HG03565 (cell line): ENCODE measurements around the gene SLC25A44.

ENCODE experiments used
- ATAC-seq: cut with Tn5 transposase; IDR thresholded peaks from one replicate; pipeline ENCODE4 v1.9.1; 2021; ENCODE audit warnings: mild to moderate bottlenecking, moderate library complexity; ENCODE audit not compliant: unreplicated experiment

The SLC25A44 gene

GRCh38 chr1:156193488-156194299 is at the start of gene SLC25A44:
Gene SLC25A44 (plus strand): TSS chr1:156194104. CDS start chr1:156199848, 5,744 bp downstream.
- peak; percentile 95 for ATAC-seq

- ATAC-seq = no peak
Observed at GRCh38 chr1:156144742-156145141, 49.2 kb upstream of the SLC25A44 start.

DNA sequence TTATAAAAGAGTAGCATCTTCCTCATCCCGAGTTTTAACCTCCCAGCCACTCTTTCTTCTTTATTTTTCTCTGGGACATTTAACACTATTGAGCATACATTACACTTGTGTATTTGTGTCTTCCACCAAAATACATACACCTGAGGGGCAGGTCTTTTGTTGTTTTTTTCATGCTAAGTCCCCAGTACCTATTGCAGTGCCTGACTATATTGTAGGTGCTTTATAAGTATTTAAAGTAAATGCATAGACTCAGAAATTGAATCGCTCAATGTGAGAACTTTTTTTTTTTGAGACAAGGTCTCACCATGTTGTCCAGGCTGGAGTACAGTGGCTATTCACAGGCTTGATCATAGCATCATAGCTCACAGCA is 48.3 kb upstream of the SLC25A44 start:
- no peak for ATAC-seq

GRCh38 chr1:156146020-156146768 is 47.7 kb upstream of the SLC25A44 start:
- ATAC-seq = no peak

DNA sequence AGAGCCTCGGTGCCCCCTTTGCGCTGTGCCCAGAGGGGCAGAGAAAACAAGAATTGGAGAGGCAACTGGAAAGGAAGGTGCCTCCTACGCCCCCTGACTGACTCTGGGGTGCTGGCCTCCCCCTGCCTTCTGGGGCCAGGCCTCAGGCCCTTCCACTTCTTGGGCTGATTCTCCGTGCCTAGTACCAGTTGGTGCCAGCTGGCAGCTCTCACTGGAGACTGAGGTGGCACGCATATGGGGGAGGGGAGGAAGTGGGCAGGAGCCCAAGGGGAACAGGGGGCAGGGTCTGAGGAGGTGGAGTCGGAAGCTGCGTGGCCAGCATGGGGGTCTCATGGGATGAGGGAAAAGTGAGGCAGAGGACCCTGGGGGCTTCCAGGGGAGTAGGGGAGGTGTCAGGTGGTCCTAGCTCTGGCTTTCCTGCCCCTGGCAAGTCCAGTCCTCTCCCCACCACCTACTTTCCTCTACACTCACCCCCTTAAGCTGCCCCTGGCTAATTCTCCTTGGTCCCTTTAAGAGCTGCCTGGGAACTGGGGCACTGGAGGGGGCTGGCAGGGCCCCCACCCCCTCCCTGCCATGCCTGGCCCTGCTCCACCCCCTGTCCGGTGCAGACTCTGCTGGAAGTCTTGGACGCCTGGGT is 47.0 kb upstream of the SLC25A44 start:
- no peak for ATAC-seq

- ATAC-seq = no peak
Observed at GRCh38 chr1:156148216-156148615, 45.7 kb upstream of the SLC25A44 start.

DNA sequence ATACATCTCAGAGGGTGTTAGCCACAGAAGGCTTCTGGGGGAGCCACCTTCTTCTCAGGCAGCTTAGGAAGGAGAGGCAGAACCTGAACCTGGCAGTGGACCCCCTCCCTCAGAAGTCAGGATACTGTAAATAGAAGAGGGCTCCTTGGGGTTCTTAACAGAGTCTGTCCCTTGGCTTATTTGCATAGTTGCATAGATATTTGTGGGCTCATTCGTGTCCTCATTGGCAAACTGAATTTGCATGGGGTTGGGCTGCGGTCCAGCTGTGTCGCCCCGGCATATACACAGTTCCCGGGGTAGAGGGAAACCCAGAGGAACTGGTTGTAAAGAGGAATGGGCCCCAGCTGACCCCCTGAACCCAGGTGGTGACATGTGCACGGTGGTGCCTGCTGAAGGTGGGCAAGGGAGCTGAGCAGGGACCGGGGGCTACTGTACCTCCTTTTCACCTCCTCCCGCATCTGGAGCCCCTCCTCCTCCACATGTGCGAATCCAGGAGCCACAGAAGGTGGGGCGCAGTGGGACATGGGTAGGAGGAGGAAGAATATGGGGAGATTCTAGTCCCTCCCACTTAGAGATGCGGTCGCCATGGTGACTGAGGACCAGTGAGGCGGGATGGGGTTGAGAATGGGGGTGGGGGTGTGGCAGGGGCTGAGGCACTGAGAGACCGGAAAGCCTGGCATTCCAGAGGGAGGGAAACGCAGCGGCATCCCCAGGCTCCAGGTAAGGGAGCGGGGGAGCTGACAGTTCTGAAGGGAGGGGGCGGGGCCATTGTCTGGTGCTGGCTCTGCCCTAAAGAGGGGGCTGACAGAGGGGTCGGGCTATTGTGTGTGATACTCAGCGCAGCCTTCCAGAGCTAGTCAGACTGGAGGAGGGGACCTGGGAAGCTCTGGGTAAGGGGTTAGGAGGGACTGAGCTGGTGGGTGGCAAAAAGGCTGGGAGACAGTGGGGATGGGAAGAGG is 44.3 kb upstream of the SLC25A44 start:
- peak; percentile 35 for ATAC-seq

DNA sequence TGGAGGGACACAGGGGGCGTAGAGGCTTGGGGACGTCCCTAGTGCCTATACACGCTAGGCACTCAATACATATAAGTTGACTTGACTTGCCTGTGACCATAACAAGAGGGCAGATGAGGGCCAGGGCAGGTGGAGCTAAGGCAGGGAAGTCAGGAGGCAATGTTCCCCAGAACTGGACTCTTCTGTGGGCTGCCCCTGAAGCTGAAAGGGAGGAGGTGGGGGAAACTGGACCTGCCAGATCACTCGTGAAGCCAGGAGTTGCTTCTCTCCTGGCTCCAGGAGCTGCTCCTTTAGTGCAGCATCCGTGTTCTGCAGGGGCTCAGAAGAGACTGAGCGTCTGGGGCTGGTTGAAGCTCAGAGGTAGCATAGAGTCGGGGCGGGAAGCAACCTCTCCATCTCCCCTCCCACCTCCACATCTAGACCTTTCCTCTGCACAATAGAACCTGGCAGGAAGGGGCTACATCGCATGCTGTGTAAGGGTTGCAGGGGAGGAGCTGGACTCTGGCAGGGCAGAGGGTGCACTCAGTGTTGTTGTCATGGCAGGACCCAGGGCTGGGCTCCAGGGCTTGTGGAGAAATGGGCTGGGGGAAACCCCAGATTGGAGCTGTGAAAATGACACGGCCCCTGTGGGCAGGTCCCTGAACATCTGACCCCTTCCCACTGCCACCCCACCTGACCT is 43.4 kb upstream of the SLC25A44 start:
- ATAC-seq = no peak

DNA sequence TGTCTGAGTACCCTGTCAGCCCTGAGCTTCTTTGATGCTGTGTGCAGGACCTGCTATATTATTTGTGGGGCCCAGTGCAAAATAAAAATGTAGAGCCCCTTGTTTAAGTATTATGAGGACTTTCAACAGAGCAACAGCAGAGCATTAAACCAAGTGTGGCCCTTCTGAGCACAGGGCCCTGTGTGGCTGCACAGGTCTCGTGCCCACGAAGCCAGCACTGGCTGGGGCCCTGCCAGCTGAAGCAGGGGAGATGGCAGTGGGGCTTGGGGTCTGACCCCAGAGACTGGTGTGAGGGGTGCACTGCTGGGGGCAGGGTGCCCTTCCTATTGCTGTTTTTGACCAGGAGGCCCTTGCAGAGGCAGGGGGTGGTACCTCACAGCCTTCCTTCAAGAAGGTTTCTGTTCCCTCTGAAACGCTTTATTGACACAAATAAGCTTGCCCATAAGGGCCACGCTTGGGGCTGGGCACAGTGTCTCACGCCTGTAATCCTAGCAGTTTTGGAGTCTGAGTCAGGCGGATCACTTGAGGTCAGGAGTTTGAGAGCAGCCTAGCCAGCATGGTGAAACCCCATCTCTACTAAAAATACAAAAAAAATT is 42.7 kb upstream of the SLC25A44 start:
- no peak for ATAC-seq

DNA sequence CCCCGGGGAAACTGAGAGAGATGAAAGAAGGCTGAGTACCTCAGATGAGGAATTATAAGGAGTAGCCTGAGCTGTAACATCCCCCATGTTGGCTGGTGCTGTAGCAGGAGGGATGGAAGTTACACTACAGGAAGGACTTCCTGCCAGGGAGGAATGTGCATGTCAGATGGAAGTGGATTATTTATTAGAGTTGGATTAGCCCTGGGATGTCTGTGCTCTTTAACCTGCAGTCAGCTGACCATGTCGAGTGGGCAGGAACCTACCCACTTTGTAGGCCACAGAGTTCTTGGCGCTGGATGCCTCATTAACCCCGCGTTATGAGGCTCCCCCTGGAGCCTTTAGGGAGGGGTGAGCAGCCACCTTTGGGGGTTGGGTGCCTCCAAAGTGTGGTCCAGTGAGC is 41.3 kb upstream of the SLC25A44 start:
- no peak for ATAC-seq

- no peak for ATAC-seq
Observed at GRCh38 chr1:156153362-156153761, 40.5 kb upstream of the SLC25A44 start, which contains the start of gene SEMA4A. Gene SEMA4A (plus strand): TSS chr1:156153585. CDS start chr1:156154579, 994 bp downstream.

DNA sequence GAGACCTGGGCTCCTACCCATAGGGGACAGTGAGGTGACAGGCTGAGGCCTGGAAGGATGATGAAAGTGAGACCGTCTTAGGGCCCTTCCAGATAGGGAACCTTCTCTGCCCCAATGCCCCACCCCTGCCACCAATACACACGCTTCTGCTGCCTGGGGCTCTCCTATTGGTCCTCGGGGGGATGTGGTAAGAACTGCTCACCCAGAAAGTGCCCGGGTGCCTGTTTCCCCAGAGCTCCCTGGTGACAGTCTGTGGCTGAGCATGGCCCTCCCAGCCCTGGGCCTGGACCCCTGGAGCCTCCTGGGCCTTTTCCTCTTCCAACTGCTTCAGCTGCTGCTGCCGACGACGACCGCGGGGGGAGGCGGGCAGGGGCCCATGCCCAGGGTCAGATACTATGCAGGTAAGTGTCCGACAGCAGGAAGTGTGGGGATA is 39.6 kb upstream of the SLC25A44 start:
- no peak for ATAC-seq

DNA sequence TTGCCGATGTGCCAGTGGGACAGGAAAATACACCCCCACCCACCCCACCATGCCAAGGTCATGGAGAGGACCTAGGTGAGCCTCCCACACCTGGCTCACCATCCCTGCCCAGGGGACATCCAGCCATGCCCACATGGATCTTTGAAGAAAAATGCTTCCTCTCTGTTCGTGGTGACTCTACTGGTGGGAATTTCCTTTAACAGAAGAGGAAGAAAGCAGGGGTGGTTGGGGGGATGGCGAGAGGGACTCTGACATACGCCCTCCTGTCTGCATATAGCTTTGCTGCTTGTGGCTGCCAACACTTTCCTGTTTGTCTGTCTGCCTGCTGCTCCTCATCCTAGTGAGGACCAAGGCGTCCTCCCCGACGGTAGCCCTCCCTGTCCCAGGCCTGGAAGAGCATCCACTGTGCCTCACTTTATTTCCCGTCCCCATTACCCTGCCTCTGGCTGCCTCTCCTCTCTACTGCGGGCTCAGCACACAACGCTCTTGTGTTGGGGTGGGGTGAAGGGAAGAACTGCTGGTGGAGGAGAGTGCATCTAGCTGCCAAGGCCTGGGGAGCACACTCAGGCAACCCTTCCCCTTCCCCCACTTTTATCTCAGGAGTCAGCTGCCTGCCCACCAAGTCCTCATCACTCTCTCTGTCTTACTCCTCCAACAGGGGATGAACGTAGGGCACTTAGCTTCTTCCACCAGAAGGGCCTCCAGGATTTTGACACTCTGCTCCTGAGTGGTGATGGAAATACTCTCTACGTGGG is 38.0 kb upstream of the SLC25A44 start:
- ATAC-seq = no peak

GRCh38 chr1:156157506-156157905 is 36.4 kb upstream of the SLC25A44 start:
- no peak for ATAC-seq

DNA sequence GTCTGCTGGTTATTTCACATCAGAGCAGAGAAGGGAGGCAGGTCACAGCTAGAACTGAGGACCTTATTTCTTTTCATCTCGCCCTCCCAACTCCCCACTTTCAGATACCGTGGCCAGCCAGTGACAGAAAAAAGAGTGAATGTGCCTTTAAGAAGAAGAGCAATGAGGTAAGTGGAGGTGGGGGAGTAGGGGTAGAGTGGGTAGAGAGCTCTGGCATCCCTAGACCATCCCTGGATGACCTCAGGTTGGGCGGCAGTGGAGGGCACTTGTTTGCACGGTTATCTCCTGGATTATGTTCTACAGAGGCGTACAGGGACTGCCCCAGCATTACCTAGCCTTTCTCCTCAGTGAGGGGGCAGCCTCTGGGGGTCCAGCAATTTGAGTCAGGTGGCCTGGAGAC is 35.9 kb upstream of the SLC25A44 start:
- no peak for ATAC-seq

GRCh38 chr1:156160000-156160742 is 33.7 kb upstream of the SLC25A44 start:
- ATAC-seq = no peak

DNA sequence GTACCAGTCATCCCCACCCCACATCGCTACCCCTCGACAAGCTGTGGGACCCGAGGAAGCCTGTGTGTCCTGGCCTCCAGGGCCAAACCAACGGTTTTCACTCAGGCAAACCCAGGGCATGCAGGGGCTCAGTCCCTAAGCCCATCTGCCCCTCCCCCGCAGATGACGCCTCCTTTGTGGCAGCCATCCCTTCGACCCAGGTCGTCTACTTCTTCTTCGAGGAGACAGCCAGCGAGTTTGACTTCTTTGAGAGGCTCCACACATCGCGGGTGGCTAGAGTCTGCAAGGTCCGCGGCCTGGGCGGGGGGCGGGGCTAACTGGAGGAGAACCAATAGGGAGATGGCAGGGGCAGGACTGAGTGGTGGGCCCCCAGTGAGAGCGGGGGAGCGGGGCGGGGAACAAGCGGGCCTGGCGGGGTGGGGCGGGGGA is 33.1 kb upstream of the SLC25A44 start:
- no peak for ATAC-seq

GRCh38 chr1:156162430-156163037 is 31.4 kb upstream of the SLC25A44 start:
- no peak for ATAC-seq
